ENCODE data around the gene ALK.

ALK gene

DNA sequence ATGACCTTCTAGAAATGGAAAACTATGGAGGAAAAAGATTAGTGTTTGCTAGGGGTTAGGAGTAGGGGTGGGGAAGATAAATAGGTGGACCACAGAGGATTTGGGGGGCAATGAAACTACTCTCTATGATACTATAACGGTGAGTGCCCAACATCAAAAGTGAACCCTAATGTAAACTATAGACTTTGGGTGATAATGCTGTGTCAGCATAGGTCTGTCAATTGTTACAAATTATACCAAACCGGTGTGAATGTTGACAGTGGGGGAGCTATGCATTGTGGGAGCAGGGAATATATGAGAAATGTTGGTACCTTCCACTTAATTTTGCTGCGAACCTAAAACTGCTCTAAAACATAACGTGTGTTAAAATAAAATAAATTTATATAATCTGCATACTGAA is 180.3 kb downstream of the ALK start:
- ChIA-PET POLR2A (no interaction called here), CTCF (no interaction called here)
- TF ChIP-seq, protein P1, sequence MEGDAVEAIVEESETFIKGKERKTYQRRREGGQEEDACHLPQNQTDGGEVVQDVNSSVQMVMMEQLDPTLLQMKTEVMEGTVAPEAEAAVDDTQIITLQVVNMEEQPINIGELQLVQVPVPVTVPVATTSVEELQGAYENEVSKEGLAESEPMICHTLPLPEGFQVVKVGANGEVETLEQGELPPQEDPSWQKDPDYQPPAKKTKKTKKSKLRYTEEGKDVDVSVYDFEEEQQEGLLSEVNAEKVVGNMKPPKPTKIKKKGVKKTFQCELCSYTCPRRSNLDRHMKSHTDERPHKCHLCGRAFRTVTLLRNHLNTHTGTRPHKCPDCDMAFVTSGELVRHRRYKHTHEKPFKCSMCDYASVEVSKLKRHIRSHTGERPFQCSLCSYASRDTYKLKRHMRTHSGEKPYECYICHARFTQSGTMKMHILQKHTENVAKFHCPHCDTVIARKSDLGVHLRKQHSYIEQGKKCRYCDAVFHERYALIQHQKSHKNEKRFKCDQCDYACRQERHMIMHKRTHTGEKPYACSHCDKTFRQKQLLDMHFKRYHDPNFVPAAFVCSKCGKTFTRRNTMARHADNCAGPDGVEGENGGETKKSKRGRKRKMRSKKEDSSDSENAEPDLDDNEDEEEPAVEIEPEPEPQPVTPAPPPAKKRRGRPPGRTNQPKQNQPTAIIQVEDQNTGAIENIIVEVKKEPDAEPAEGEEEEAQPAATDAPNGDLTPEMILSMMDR (IDR thresholded peaks at IDR 0.05; ENCODE audit: control extremely low read depth, extremely low read depth, low read depth, missing control alignments) = no peak
- DNase-seq (ENCODE audit: extremely low spot score) = no peak

GRCh38 chr2:29733965-29734364 is 187.4 kb downstream of the ALK start:
- ChIA-PET CTCF (no interaction called here), POLR2A (no interaction called here)
- TF ChIP-seq, protein P1 (IDR thresholded peaks at IDR 0.05; ENCODE audit: control extremely low read depth, extremely low read depth, low read depth, missing control alignments) = no peak
- DNase-seq (ENCODE audit: extremely low spot score) = no peak

GRCh38 chr2:29733213-29733612 is 188.2 kb downstream of the ALK start:
- ChIA-PET POLR2A (no interaction called here), CTCF (no interaction called here)
- TF ChIP-seq, protein P1 (IDR thresholded peaks at IDR 0.05; ENCODE audit: control extremely low read depth, extremely low read depth, low read depth, missing control alignments) = no peak
- DNase-seq (ENCODE audit: extremely low spot score) = no peak

- ChIA-PET POLR2A (no interaction called here), CTCF (no interaction called here)
- TF ChIP-seq, protein P1 (IDR thresholded peaks at IDR 0.05; ENCODE audit: control extremely low read depth, extremely low read depth, low read depth, missing control alignments) = no peak
- DNase-seq (ENCODE audit: extremely low spot score) = no peak
Observed at GRCh38 chr2:29731948-29732347, 189.4 kb downstream of the ALK start.

DNA sequence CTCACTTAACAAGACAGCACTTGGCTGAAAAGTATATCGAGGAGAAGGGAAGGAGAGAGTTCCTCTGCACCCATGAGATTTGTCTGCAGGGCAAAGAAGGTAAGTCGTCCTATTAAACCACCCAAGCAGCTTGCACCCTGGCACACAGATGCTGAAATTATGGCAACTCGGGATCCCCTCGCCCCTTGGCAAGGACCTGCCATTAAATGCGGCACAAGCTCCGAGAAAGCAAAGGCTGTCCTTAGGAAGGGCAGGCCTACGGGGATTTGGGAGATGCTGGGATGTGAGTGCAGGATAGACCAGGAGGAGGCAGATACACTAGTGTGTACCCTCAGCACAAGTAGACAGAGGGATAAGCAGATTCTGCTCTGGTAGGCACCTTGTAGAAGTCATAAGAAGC is 191.5 kb downstream of the ALK start:
- TF ChIP-seq, protein P1 (IDR thresholded peaks at IDR 0.05; ENCODE audit: control extremely low read depth, extremely low read depth, low read depth, missing control alignments) = no peak
- ChIA-PET CTCF (no interaction called here), POLR2A (no interaction called here)
- no peak for DNase-seq (ENCODE audit: extremely low spot score)

DNA sequence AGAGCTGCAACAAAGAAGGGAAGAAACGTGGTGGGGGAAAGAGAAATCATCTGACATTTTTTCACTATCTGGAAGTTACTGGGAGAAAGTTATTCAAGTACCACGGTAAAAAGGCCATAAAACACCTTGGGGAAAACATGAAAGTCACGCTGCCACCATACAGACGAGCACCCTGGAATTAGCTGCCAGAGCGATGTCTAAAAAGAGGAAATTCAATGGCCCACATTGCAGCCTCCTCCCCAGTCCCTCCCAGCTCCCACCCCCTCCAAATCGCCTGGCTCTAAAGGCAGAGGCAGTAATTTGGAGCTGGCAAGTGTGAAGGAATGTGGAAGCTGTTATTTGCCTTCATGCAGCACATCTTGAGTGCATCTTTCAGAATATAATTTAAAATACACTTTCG is 192.0 kb downstream of the ALK start:
- TF ChIP-seq, protein P1 (IDR thresholded peaks at IDR 0.05; ENCODE audit: control extremely low read depth, extremely low read depth, low read depth, missing control alignments) = no peak
- DNase-seq (ENCODE audit: extremely low spot score) = no peak
- ChIA-PET POLR2A (no interaction called here), CTCF (no interaction called here)

DNA sequence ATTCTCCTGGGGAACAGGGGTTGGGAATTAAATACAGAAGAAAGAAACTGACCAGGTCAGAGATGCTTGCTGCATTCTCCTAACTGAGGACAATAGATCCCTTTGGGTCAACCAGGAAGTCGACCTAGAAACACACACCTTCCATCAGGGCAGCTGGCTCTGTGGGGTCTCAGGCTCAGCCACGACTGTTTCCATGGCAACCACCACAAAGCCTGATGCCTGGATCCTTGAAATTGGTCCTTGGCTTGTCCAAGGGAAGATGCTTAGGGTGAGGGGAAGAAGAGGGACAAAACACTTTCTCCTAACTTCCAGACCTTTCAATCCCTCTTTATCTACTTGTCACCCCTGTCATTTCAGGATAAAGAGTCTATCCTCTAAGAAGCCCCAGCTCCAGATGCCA is 194.4 kb downstream of the ALK start:
- CTCF ChIA-PET = interaction anchor here (1.1 to 1.5 kb wide), 2 partner anchors 25 to 418 kb away, joined by 4 read pairs; no protein-coding TSS in a partner anchor
- no peak for DNase-seq (ENCODE audit: extremely low spot score)
- POLR2A ChIA-PET = no interaction called here
- TF ChIP-seq, protein P1 (IDR thresholded peaks at IDR 0.05; ENCODE audit: control extremely low read depth, extremely low read depth, low read depth, missing control alignments) = no peak

Data from GM10248 (cell line).